ENCODE measurements around the gene OSBPL1A.
A peak's percentile ranks its signal among the peaks of the same experiment; 100 is the strongest.
"Not testable (repeated sequence)": the region's sequence is repeated elsewhere in the genome, so short reads cannot be mapped to it uniquely, and the experiment has no call there.

The OSBPL1A gene

GRCh38 chr18:24396082-24396633 lies 1.5 kb downstream of the OSBPL1A start:
- DNase-seq, result peak; percentile 62

- peak; percentile 85 for DNase-seq
Observed at GRCh38 chr18:24395049-24395795, 2.4 kb downstream of the OSBPL1A start.

- DNase-seq, result no peak
Observed at GRCh38 chr18:24388957-24389356, 8.7 kb downstream of the OSBPL1A start.

- DNase-seq, result no peak
Observed at GRCh38 chr18:24386681-24387080, 10.9 kb downstream of the OSBPL1A start.

- peak; percentile 74 for DNase-seq
Observed at GRCh38 chr18:24381126-24381525, 16.5 kb downstream of the OSBPL1A start.

GRCh38 chr18:24380163-24380747 lies 17.4 kb downstream of the OSBPL1A start:
- peak; percentile 48 for DNase-seq

- no peak for DNase-seq
Observed at GRCh38 chr18:24378598-24378997, 19.0 kb downstream of the OSBPL1A start.

- DNase-seq, result not testable (repeated sequence)
Observed at GRCh38 chr18:24376531-24376930, 21.1 kb downstream of the OSBPL1A start.

- DNase-seq, result no peak
Observed at GRCh38 chr18:24373328-24373727, 24.3 kb downstream of the OSBPL1A start.

GRCh38 chr18:24372279-24372872 lies 25.2 kb downstream of the OSBPL1A start:
- no peak for DNase-seq

GRCh38 chr18:24370120-24370519 lies 27.5 kb downstream of the OSBPL1A start:
- DNase-seq, result no peak

GRCh38 chr18:24369426-24369825 lies 28.2 kb downstream of the OSBPL1A start:
- no peak for DNase-seq

- no peak for DNase-seq
Observed at GRCh38 chr18:24368749-24369148, 28.9 kb downstream of the OSBPL1A start.

- DNase-seq, result no peak
Observed at GRCh38 chr18:24366328-24366727, 31.3 kb downstream of the OSBPL1A start.

GRCh38 chr18:24364177-24364576 lies 33.4 kb downstream of the OSBPL1A start:
- DNase-seq, result no peak

GRCh38 chr18:24362757-24363156 lies 34.9 kb downstream of the OSBPL1A start:
- DNase-seq, result no peak

- DNase-seq, result peak; percentile 90
Observed at GRCh38 chr18:24359787-24360530, 37.7 kb downstream of the OSBPL1A start.

GRCh38 chr18:24354278-24354677 lies 43.3 kb downstream of the OSBPL1A start:
- no peak for DNase-seq

GRCh38 chr18:24346254-24346653 lies 51.4 kb downstream of the OSBPL1A start:
- peak; percentile 39 for DNase-seq

- DNase-seq, result no peak
Observed at GRCh38 chr18:24344509-24344908, 53.1 kb downstream of the OSBPL1A start.

GRCh38 chr18:24342347-24342746 lies 55.3 kb downstream of the OSBPL1A start:
- no peak for DNase-seq

- no peak for DNase-seq
Observed at GRCh38 chr18:24341361-24341760, 56.3 kb downstream of the OSBPL1A start.

- no peak for DNase-seq
Observed at GRCh38 chr18:24333084-24333483, 64.5 kb downstream of the OSBPL1A start.

Data from OCI-M1 (cell line).